Measurements from ENCODE around the gene CACNB4. TPM values are rescaled to one million over a fixed set of nuclear protein-coding genes. Genes with fewer than 3 reads are reported as not detected.

CACNB4 gene
- total RNA-seq, 2 donors from 2014 or later = 15.4 to 40.6 TPM

DNA sequence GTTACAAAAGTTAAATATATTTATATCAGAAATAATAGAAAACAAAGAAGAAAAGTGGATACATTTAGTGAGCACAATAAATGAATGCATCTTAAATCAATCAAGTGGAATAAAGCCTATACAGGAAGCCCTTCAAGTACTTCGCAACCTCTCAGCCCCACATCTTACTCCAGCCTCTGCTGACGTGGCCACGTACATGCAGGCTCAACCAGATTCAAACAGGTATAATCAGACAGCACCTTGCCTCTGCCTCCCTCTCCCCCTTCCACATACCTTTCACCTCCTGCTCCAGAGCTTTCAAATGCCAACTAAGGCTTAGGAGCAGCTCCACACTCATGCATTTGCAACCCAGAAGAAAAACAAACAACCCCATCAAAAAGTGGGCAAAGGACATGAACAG, 32.9 kb downstream of the CACNB4 start:
- Histone ChIP-seq H3K4me1 (replicated peaks) (peaks cover 5% of the 10 kb centered on the region), H3K36me3 (no peaks in the 10 kb centered on the region), H3K4me3 (no peak overlapping the region), H3K27me3 (replicated peaks; ENCODE audit: insufficient read depth) (no peaks in the 10 kb centered on the region), H3K27ac (no peak overlapping the region), H3K9me3 (no peaks in the 10 kb centered on the region)
- no peak for DNase-seq (ENCODE audit: low spot score)
- no peak for TF ChIP-seq POLR2AphosphoS5 (IDR thresholded peaks at IDR 0.05)
- TF ChIP-seq, protein P1, sequence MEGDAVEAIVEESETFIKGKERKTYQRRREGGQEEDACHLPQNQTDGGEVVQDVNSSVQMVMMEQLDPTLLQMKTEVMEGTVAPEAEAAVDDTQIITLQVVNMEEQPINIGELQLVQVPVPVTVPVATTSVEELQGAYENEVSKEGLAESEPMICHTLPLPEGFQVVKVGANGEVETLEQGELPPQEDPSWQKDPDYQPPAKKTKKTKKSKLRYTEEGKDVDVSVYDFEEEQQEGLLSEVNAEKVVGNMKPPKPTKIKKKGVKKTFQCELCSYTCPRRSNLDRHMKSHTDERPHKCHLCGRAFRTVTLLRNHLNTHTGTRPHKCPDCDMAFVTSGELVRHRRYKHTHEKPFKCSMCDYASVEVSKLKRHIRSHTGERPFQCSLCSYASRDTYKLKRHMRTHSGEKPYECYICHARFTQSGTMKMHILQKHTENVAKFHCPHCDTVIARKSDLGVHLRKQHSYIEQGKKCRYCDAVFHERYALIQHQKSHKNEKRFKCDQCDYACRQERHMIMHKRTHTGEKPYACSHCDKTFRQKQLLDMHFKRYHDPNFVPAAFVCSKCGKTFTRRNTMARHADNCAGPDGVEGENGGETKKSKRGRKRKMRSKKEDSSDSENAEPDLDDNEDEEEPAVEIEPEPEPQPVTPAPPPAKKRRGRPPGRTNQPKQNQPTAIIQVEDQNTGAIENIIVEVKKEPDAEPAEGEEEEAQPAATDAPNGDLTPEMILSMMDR (IDR thresholded peaks at IDR 0.05) = no peak
- TF ChIP-seq POLR2A (IDR thresholded peaks at IDR 0.05) = no peak
- intact Hi-C loops (cut with DNase I) = no loop called here
- WGBS = 94% methylated on average over 3 of the region's 3 CpGs

DNA sequence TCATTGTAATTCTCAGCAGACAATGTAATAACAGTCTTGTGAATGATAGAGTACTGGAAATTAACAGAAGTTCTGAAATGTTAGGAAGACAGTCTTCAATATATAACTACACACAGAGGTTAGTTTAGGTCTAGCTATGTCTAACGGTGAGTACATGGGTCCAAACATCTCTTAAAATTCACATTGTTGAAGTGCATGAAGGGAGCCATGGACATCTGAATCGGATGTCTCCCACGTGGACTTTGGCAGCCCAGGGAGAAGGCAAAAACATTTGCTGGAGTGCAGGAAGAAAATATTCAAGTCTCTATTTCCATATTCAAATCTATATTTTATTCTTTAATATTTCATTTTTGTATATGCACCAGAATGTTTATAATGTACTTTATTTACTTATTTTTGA, 34.8 kb downstream of the CACNB4 start:
- H3K4me1 ChIP-seq (replicated peaks) = peaks cover 5% of the 10 kb centered on the region
- H3K36me3 ChIP-seq = no peaks in the 10 kb centered on the region
- TF ChIP-seq POLR2AphosphoS5 (IDR thresholded peaks at IDR 0.05) = no peak
- TF ChIP-seq POLR2A (IDR thresholded peaks at IDR 0.05) = no peak
- intact Hi-C loops (cut with DNase I) = no loop called here
- no peaks in the 10 kb centered on the region for H3K9me3 ChIP-seq
- no peak overlapping the region for H3K27ac ChIP-seq
- no peaks in the 10 kb centered on the region for H3K27me3 ChIP-seq (replicated peaks; ENCODE audit: insufficient read depth)
- WGBS = 68% methylated on average over 3 of the region's 3 CpGs
- DNase-seq (ENCODE audit: low spot score) = no peak
- H3K4me3 ChIP-seq = no peak overlapping the region

DNA sequence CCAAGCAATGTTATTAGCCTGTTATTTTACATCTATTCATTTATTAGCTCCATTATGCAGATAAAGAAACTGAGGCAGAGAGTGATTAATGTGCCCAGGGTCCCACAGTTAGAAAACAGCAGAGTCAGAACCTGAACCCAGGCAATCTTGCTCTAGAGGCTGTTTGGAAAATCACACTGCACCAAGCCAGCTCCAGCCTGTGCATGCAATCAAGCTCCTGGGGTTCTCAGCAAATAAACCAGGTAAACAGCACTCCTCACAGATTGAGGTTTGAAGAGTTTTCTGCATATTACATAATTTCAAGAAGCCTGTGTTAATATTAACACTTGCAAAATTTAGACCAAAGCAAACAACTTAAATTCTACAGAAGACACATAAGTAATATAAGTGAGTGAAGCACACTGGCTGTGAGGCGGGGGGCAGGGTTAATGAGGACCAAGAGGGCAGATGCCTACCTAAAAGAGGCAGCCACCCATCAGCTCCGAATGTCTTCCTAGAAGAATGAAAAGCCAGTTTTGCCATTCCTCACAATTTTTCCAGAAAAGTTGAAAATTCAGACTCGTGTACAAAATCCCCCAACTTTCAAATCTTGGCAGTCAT, 35.4 kb downstream of the CACNB4 start:
- 65% methylated on average over 3 of the region's 3 CpGs for WGBS
- no peaks in the 10 kb centered on the region for H3K36me3 ChIP-seq
- H3K9me3 ChIP-seq = no peaks in the 10 kb centered on the region
- DNase-seq (ENCODE audit: low spot score) = no peak
- TF ChIP-seq POLR2AphosphoS5 (IDR thresholded peaks at IDR 0.05) (no peak), POLR2A (IDR thresholded peaks at IDR 0.05) (no peak)
- TF ChIP-seq, protein P1 (IDR thresholded peaks at IDR 0.05) = no peak
- peaks cover 5% of the 10 kb centered on the region for H3K4me1 ChIP-seq (replicated peaks)
- intact Hi-C loops (cut with DNase I) = no loop called here
- H3K27me3 ChIP-seq (replicated peaks; ENCODE audit: insufficient read depth) = no peaks in the 10 kb centered on the region
- no peak overlapping the region for H3K27ac ChIP-seq
- H3K4me3 ChIP-seq = no peak overlapping the region

DNA sequence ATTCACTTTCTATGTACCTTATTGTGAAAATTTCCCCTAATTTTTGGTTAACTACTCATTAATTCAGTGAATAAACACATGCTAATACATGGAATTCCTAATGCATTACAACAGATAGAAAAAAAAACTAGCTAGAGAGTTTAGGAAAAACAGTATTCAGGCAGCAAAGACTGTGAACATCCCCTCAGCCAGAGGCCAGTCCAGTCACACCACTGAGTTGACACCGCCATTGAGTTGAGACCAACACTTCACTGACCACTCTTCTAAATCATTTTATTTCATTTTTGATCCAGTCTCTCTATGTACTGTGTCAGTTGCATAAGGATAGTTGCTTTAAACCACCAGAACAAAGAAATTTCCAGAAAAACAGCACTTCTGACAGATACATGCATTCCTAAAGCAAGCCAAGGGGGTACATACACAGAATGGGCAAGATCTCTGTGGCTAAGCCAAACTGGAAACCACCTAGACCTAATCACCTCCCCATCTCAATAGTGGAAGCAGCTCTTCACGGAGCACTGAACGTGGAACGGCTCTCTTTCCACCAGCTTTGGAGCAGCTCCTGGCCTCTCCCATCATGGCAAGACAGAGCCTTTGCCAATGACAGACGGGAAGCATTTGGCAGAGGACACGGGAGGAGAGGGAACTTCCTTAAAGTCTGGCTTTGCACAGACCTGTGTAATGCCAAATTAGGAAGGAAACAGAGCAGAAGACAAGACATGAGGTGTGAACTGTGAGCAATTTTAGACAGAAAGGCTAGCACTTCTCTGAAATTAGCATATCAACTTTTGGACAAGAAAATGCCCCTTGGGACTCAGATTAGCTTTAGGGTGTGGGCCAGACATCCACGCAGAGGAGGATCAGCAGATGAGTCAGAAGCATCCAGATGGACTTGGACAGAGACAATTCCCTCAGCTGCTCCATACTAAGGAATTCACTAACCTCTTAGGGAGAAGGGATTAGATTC, 36.4 kb downstream of the CACNB4 start:
- intact Hi-C loops (cut with DNase I) = no loop called here
- Histone ChIP-seq H3K9me3 (no peaks in the 10 kb centered on the region), H3K4me1 (replicated peaks) (peaks cover 5% of the 10 kb centered on the region), H3K27ac (peak overlapping the region in 1 of 2 donors; percentile 30), H3K27me3 (replicated peaks; ENCODE audit: insufficient read depth) (no peaks in the 10 kb centered on the region), H3K4me3 (no peak overlapping the region), H3K36me3 (no peaks in the 10 kb centered on the region)
- 28% methylated on average over 7 of the region's 7 CpGs for WGBS
- TF ChIP-seq, protein P1 (IDR thresholded peaks at IDR 0.05) = no peak
- TF ChIP-seq POLR2AphosphoS5 (IDR thresholded peaks at IDR 0.05) = peak; percentile 32
- DNase-seq (ENCODE audit: low spot score) = peak; percentile 32

DNA sequence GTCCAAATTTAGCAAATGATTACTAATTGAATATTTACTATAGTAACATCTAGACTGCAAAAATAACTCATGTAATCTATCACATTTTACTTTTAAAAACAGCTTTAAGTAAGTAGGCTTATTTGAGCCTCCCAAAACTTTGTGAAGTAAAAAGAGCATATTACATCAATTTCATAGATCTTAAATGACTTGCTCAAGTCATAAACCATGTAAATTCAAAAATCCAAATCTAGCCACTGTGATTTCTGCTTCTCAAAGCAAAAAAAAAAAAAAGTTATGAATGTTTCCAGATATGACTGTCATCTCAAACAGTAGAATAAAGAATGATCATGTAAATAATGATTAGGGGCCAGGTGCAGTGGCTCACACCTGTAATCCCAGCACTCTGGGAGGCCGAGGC, 37.5 kb downstream of the CACNB4 start:
- no peak overlapping the region for H3K4me3 ChIP-seq
- H3K4me1 ChIP-seq (replicated peaks) = peaks cover 5% of the 10 kb centered on the region
- no peaks in the 10 kb centered on the region for H3K27me3 ChIP-seq (replicated peaks; ENCODE audit: insufficient read depth)
- 94% methylated on average over 1 of the region's 1 CpG for WGBS
- H3K36me3 ChIP-seq = no peaks in the 10 kb centered on the region
- no peak overlapping the region for H3K27ac ChIP-seq
- H3K9me3 ChIP-seq = no peaks in the 10 kb centered on the region
- DNase-seq (ENCODE audit: low spot score) = no peak
- no peak for TF ChIP-seq POLR2A (IDR thresholded peaks at IDR 0.05)
- TF ChIP-seq, protein P1 (IDR thresholded peaks at IDR 0.05) = no peak
- no peak for TF ChIP-seq POLR2AphosphoS5 (IDR thresholded peaks at IDR 0.05)
- intact Hi-C loops (cut with DNase I) = no loop called here

Measured in prostate gland (tissue), 2 donors.